Measurements from ENCODE around the gene FGFR3. TPM values are rescaled to one million over a fixed set of nuclear protein-coding genes. Genes with fewer than 3 reads are reported as not detected.

The FGFR3 gene
- total RNA-seq, 1 donor from 2014 or later: 30.9 TPM

DNA sequence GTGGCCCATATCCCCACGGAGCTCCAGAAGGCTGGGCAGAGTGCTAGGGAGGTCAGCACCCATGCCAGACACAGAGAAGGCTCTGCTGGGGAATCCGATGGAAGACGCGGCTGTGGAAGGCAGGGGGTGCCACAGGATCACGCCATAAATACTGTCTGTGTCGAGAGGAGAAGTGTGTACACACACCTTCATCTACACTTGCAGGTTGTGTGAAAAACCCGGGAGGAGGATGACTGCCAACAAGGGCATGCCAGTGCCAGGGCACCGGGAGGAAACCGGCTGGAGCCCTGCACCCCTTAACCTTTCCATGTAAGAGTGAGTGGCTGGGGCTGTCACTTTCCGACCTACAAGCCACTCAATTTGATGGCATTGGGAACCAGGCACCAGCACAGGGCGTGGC, 31.7 kb downstream of the FGFR3 start:
- H3K27me3 Mint-ChIP-seq (ENCODE audit: low read depth): no peaks in the 10 kb centered on the region
- peaks cover 22% of the 10 kb centered on the region for H3K36me3 Mint-ChIP-seq
- no peak for DNase-seq (ENCODE audit: low spot score in 2 of 2, unreplicated experiment in 2 of 2)
- H3K4me3 Mint-ChIP-seq: no peak overlapping the region
- H3K4me1 Mint-ChIP-seq: no peaks in the 10 kb centered on the region
- H3K9me3 Mint-ChIP-seq: peaks cover 4% of the 10 kb centered on the region
- H3K27ac Mint-ChIP-seq: no peak overlapping the region
- TF ChIP-seq, protein P1, sequence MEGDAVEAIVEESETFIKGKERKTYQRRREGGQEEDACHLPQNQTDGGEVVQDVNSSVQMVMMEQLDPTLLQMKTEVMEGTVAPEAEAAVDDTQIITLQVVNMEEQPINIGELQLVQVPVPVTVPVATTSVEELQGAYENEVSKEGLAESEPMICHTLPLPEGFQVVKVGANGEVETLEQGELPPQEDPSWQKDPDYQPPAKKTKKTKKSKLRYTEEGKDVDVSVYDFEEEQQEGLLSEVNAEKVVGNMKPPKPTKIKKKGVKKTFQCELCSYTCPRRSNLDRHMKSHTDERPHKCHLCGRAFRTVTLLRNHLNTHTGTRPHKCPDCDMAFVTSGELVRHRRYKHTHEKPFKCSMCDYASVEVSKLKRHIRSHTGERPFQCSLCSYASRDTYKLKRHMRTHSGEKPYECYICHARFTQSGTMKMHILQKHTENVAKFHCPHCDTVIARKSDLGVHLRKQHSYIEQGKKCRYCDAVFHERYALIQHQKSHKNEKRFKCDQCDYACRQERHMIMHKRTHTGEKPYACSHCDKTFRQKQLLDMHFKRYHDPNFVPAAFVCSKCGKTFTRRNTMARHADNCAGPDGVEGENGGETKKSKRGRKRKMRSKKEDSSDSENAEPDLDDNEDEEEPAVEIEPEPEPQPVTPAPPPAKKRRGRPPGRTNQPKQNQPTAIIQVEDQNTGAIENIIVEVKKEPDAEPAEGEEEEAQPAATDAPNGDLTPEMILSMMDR (IDR thresholded peaks at IDR 0.05; ENCODE audit: unreplicated experiment): no peak

DNA sequence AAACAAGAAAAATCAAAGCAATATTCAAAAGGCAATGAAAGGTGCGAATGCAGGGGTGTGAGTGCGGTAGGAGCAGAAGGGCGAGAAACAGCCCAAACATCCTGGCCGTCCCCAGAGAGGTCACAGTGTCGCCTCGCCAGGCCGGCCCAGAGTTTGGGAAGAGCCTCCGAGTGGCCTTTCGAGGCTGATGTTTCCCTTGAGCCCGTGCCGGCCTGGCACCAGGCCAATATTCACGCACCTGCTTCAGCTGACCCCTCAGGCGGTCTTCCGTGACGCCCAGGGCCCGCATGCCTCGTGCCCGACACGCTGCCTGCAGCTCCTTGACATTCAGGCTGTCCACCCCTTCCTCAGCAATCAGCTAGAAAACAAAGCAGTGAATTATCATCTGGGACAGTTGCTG, 32.2 kb downstream of the FGFR3 start:
- Mint-ChIP-seq H3K9me3 (peaks cover 7% of the 10 kb centered on the region), H3K36me3 (peaks cover 27% of the 10 kb centered on the region), H3K27ac (no peak overlapping the region), H3K4me3 (no peak overlapping the region), H3K27me3 (ENCODE audit: low read depth) (no peaks in the 10 kb centered on the region), H3K4me1 (no peaks in the 10 kb centered on the region)
- no peak for DNase-seq (ENCODE audit: low spot score in 2 of 2, unreplicated experiment in 2 of 2)
- TF ChIP-seq, protein P1 (IDR thresholded peaks at IDR 0.05; ENCODE audit: unreplicated experiment): no peak

DNA sequence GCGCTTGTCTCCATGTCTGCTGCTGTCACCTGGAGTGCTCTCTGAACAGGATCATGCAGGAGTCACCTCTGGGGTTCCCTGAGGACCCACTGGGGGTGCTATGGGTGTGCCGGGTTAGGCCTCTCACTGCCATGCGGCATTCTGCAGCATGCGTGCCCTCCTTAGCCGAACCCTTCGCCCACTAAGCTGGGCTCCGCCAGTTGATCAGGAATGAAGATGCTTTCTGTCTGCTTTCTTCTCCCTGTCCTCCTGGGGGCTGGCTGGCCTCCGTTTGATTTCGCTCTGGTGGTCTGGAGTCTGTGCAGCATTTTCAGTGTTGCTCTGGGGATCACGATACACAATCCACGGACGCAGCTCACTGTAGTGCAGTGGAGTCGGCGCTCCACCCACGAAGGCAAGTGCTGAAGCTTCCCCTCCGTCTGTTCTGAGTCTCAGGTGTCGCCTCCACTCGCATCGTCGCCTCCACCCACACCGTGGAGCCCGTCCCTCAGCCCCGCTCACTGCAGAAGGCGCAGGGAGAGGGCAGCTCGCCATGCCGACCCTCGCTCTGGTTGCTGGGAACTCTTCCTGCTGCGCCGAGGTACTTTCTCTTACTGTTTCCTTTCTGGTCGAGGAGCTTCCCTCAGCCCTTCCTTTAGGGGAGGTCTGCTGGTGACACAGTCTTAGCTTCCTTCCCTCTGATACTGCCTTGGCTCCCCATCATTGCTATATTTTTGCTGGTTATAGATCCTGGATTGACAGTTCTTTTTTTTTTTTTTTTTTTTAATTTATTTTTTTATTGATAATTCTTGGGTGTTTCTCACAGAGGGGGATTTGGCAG, 33.6 kb downstream of the FGFR3 start:
- Mint-ChIP-seq H3K27me3 (ENCODE audit: low read depth) (no peaks in the 10 kb centered on the region), H3K9me3 (peaks cover 7% of the 10 kb centered on the region), H3K36me3 (peaks cover 36% of the 10 kb centered on the region), H3K4me1 (no peaks in the 10 kb centered on the region), H3K27ac (no peak overlapping the region), H3K4me3 (no peak overlapping the region)
- TF ChIP-seq, protein P1 (IDR thresholded peaks at IDR 0.05; ENCODE audit: unreplicated experiment): no peak
- DNase-seq (ENCODE audit: low spot score in 2 of 2, unreplicated experiment in 2 of 2): no peak

DNA sequence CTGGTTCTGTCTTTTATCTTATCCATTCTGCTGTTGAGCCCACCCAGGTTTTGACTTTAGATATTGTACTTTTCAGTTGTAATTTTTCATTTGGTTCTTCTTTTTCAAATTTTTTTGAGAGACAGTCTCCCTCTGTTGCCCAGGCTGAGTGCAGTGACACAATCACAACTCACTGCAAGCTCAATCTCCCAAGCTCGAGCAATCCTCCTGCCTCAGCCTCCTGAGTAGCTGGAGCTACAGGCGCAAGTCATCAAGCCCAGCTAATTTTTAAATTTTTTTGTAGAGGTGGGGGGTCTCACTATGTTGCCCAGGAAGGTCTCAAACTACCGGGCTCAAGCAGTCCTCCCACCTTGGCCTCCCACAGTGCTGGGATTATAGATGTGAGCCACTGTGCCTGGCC, 37.1 kb downstream of the FGFR3 start:
- no peak for DNase-seq (ENCODE audit: low spot score in 2 of 2, unreplicated experiment in 2 of 2)
- TF ChIP-seq, protein P1 (IDR thresholded peaks at IDR 0.05; ENCODE audit: unreplicated experiment): no peak
- Mint-ChIP-seq H3K36me3 (peaks cover 38% of the 10 kb centered on the region), H3K4me3 (no peak overlapping the region), H3K4me1 (no peaks in the 10 kb centered on the region), H3K9me3 (peaks cover 7% of the 10 kb centered on the region), H3K27ac (peak overlapping the region; percentile 19), H3K27me3 (ENCODE audit: low read depth) (no peaks in the 10 kb centered on the region)

DNA sequence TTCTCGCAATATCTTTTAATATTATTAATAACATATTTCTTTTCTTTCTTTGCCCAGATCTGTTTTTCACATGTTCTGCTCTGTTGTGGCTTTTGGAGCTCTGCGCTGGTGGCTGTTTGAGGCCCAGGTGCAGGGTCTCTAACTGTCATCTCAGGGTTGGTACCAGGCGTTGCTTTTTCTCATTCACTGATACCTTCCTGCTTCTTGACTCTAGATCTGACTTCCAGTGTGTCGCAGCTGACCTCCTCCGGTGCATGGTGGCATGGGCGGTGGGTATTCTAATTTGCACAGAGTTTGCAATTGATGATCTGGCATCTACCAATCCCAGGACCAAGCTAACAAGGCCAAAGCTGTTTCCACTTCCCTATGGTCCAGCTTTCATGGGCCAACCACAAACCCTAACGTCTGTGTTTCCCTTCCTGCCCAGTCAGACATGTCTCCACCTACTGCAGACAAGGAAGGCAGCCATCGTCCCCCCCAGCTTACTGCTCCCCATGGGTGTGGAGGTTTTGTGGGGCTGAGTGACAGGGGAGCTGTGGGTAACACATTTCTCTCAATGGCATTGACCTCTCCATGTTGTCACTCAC, 37.6 kb downstream of the FGFR3 start:
- Mint-ChIP-seq H3K9me3 (peaks cover 7% of the 10 kb centered on the region), H3K27me3 (ENCODE audit: low read depth) (no peaks in the 10 kb centered on the region), H3K36me3 (peaks cover 41% of the 10 kb centered on the region), H3K4me1 (no peaks in the 10 kb centered on the region), H3K4me3 (no peak overlapping the region), H3K27ac (no peak overlapping the region)
- no peak for DNase-seq (ENCODE audit: low spot score in 2 of 2, unreplicated experiment in 2 of 2)
- TF ChIP-seq, protein P1 (IDR thresholded peaks at IDR 0.05; ENCODE audit: unreplicated experiment): no peak
